GM21737 (cell line): ENCODE data around the gene MACROD2.
"Not testable (repeated sequence)": the region's sequence is repeated elsewhere in the genome, so short reads cannot be mapped to it uniquely, and the experiment has no call there.

Experiments
- ATAC-seq: cut with Tn5 transposase; IDR thresholded peaks from one replicate; pipeline ENCODE4 v1.9.1; 2021; ENCODE audit warnings: mild to moderate bottlenecking, moderate library complexity; ENCODE audit not compliant: unreplicated experiment

MACROD2 gene

GRCh38 chr20:13995086-13995665 is at the start of gene MACROD2:
Gene MACROD2, plus strand, starts transcription at chr20:13995516.
- no peak for ATAC-seq

- no peak for ATAC-seq
Measured at GRCh38 chr20:13947719-13948118, 47.6 kb upstream of the MACROD2 start.

- no peak for ATAC-seq
Measured at GRCh38 chr20:13953227-13953626, 42.1 kb upstream of the MACROD2 start.

- no peak for ATAC-seq
Measured at GRCh38 chr20:13960119-13960518, 35.2 kb upstream of the MACROD2 start.

- ATAC-seq: no peak
Measured at GRCh38 chr20:13960525-13960924, 34.8 kb upstream of the MACROD2 start.

- ATAC-seq: no peak
Measured at GRCh38 chr20:13984211-13984610, 11.1 kb upstream of the MACROD2 start.

GRCh38 chr20:13990465-13990864 is 4.9 kb upstream of the MACROD2 start, which contains the start of gene SEL1L2:
Gene SEL1L2, minus strand, starts transcription at chr20:13990614. Its CDS starts 80 bp downstream, at chr20:13990534.
- no peak for ATAC-seq

GRCh38 chr20:13991311-13991710 is 4.0 kb upstream of the MACROD2 start:
- no peak for ATAC-seq

GRCh38 chr20:13991955-13992354 is 3.4 kb upstream of the MACROD2 start:
- not testable (repeated sequence) for ATAC-seq

GRCh38 chr20:13995841-13996240 is 525 bp downstream of the MACROD2 start:
- ATAC-seq: no peak

GRCh38 chr20:13996265-13996664 is 949 bp downstream of the MACROD2 start:
- ATAC-seq: no peak

- ATAC-seq: no peak
Measured at GRCh38 chr20:14000917-14001316, 5.6 kb downstream of the MACROD2 start.

GRCh38 chr20:14005996-14006395 is 10.7 kb downstream of the MACROD2 start:
- ATAC-seq: no peak

- ATAC-seq: no peak
Measured at GRCh38 chr20:14009208-14009607, 13.9 kb downstream of the MACROD2 start.

GRCh38 chr20:14012671-14013070 is 17.4 kb downstream of the MACROD2 start:
- no peak for ATAC-seq

GRCh38 chr20:14030991-14031390 is 35.7 kb downstream of the MACROD2 start:
- ATAC-seq: no peak

GRCh38 chr20:14033310-14033709 is 38.0 kb downstream of the MACROD2 start:
- no peak for ATAC-seq

GRCh38 chr20:14036567-14036966 is 41.3 kb downstream of the MACROD2 start:
- ATAC-seq: no peak

- ATAC-seq: not testable (repeated sequence)
Measured at GRCh38 chr20:14044712-14045276, 49.5 kb downstream of the MACROD2 start.

GRCh38 chr20:14046534-14046933 is 51.2 kb downstream of the MACROD2 start:
- no peak for ATAC-seq

GRCh38 chr20:14049111-14049510 is 53.8 kb downstream of the MACROD2 start:
- ATAC-seq: no peak

- ATAC-seq: no peak
Measured at GRCh38 chr20:14051454-14051853, 56.1 kb downstream of the MACROD2 start.
